GM11168 (cell line): ENCODE results near the gene ZDHHC8.

ENCODE experiments used
- in situ Hi-C: fragments of 300-500 bp; cut with MboI; formaldehyde crosslinking; loops from one replicate; pipeline ENCODE4 v1.12.0; 2022; ENCODE audit warnings: low sequenced_read_pairs; ENCODE audit not compliant: unreplicated experiment

ZDHHC8 gene

DNA sequence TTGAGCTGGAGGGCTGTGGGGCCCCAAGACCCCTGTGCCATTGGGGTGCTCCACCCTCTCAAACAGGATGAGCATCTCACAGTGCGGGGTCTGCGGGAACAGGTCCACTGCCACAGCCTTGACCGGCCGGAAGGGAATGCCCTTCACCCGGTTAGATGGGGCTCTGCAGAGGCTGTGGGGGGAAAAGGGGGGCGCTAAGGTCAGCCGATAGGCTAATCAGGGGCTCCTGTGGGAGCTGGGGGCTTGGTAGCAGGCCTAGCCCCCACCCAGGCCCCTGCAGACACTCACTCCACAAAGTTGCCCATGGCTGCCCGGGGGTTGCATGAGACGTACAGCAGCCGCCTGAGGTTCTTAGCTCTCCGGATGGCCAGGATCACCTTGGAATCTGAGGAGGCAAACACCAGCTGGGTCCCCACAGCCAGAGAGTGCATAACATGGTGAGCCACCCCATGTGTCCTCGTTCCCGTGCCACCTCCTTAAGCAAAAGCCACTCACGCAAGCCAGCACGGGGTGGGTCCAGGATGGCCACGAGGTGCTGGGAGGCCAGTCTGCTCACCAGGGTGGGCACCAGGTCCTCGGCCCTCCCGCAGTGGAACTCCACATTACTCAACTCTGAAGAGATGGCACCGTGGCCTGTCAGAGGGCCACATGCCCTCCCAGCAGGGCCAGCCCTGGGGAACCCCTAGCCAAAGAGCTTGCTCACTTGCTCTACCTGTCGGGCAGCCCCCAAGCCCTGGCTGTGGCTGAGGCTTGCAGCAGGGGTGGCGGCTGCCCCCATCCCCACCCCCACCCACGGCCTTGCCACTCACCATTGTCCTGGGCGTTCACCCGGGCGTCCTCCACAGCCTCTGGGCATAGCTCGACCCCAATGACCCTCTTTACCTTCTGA lies 18.7 kb upstream of the ZDHHC8 start:
- in situ Hi-C loops = no loop called here

DNA sequence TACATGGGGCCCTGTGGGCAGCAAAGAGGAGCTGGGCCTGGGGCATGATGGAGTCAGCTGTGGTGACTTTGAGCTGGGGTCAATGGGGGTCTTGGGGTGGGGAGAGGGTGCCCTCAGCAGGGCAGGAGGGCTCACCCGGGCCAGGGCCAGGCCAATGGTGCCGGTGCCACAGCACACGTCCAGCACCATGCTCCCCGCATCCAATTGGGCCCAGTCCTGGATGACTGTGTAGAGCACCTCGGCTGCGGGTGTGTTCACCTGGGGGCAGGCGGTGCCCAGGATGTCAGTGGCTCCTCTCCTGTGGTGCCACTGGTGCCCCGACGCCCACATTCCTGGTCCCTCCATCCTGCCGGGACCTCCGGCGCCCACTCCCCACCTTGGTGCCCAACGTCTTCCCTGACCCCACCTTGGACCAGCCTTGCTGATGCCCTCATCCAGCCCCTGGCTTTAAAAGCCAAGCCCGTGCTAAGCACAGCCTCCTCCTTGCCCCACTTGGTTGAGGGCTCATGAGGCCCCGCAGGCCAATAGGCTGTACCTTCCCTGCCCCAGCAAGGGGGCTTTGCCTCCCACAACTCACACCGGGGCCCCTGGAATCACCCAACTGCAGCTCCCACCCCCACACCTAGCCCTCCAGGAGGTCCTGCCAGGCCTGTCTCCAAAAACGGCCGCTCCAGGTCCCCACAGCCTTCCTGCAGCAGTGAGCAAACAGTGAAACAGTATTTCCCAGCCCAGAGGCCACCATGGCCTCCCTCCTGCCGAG lies 17.9 kb upstream of the ZDHHC8 start:
- in situ Hi-C loops = no loop called here

DNA sequence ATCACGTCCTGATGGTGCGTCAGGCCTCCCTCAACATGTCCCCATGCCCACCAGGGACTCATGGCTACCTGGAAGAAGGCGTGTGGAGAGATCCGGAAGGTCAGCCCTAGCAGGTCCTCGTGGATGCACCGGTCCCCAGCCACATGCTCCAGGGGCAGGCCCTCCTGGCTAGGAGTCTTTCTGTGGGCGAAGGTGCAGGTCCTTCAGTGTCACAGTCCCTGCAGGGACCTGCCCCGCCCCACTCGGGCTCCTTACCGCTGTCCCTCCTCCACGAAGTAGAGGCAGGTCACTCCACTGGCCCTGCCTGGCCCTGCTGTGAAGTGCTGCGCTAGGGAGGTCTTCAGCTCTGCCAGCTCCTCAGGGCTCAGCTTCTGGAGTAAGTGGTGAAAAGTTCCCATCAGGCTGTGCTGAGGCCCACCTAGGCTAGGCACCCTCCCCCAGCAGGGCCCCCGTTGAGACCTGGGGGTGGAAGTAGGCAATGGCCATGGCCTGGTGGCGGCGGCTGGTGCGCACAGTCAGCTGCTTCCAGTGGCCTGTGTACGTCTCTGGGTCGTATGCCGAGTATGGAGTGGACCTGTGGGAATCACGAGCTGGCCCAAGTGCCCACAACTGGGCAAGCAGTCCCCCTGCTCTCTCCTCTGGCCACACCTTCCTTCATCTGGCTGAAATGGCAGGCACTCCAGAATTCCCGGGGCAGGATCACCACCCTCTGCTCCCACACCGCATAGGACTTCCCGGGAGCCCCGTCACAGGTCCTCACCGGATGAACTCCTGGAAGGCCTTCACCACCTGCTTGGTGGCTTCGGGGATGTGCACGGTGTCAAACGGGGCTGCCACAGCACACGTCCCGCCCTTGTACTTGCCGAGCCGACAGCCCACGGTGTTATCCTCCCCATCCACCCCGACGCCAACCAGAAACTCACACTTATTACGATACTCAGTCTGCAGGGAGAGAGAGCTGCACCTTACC lies 16.8 kb upstream of the ZDHHC8 start:
- in situ Hi-C loops = no loop called here

DNA sequence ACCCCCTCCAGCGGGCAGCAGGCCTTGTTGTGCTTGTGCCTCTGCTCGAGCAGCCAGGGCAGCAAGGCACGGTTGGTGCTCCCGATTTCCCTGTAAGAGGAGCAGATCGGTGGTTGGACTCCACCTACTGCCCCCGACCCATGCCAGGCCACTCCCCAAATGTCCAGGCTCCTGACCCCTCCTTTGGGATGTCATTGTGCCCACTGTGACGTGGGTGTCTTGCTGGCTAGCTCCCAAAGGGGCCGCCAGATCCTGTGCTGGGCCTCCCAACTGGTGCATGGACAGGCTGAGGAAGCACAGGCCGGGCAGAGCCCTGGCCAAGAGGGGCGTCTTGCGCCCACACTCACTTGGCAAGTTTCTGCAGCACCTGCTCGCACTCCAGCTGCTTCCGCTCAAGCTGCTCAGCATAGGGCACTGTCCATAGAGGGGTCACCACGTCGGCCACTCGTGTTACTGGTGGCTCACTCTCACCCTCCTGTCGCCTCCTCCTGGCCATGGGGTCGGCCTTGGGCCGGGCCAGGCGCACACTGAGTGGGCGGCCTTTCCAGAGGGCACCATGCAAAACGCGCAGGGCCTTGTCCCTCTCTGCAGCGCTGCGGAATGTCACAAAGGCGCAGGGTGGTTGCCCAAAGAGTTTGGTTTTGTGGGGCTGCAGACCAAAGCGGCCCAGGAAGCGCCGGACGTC lies 15.8 kb upstream of the ZDHHC8 start, which contains the start of gene RANBP1:
RANBP1 (plus strand) TSS at position 414 of the 685 bp plus-strand sequence; CDS start at position 495, 81 bp downstream.
- in situ Hi-C loops = no loop called here

DNA sequence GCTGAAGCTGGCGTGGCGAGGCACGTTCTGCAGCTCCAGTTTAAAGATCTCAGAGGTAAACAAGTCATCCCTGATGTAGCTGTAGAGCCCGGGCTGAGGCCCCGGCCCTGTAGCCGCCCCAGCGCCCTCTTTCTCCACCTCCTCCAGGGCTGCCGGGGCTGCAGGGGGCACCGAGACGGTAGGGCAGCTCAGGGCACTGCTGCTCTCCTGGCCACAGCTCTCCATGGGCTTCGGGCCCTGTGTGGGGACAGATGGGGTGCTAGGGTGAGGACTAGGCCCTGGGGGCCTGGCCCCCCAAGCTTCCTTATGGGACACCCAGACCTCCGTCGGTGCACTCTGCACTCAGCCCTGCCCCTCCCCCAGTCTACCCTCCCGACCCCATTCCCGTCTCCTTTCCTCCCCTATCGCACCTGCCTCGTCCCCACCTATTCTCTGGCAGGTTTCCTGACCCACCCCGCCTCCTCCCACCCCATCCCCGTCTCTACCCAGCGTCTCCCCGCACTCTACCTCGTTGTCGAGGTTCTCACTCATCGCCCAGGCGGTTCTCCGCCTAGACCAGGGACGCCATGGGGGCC lies 15.1 kb upstream of the ZDHHC8 start:
- in situ Hi-C loops = no loop called here

DNA sequence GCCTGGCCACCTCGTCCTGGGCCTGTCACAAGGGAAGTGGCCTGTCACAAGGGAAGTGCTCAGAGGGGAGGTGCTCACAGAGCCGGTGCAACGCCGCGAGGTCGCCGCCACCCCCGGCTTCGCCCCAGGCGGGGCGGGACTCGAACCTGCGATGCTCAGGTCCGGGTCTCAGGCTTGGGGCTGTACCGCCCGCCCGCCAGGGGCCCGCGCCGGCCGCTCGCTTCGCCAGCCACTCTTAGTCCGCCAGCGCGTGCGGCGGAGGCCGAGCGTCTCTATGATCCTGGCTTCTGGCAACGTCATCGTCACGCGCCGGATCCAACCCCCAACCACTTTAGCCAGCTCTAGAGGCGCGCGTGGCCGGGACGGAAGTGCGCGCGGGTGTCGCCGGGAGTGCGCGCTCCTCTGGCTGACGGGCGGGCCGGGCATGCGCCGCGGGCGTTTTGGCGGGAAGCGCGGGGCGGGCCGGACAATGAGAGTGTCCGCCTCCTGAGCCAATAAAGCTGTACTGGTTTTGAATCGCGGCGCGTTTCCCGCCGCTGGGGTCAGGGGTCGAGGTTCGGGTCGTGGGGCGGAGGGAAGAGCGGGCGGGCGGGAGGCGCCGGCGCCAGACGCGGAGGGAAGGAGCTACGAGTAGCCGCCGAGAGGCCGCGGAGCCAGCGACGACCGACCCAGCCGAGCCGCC lies 14.5 kb upstream of the ZDHHC8 start, which contains the start of gene TRMT2A:
TRMT2A (minus strand) TSS at position 276 of the 682 bp plus-strand sequence. CDS start 320 bp downstream, outside the sequence.
- in situ Hi-C loops = no loop called here

DNA sequence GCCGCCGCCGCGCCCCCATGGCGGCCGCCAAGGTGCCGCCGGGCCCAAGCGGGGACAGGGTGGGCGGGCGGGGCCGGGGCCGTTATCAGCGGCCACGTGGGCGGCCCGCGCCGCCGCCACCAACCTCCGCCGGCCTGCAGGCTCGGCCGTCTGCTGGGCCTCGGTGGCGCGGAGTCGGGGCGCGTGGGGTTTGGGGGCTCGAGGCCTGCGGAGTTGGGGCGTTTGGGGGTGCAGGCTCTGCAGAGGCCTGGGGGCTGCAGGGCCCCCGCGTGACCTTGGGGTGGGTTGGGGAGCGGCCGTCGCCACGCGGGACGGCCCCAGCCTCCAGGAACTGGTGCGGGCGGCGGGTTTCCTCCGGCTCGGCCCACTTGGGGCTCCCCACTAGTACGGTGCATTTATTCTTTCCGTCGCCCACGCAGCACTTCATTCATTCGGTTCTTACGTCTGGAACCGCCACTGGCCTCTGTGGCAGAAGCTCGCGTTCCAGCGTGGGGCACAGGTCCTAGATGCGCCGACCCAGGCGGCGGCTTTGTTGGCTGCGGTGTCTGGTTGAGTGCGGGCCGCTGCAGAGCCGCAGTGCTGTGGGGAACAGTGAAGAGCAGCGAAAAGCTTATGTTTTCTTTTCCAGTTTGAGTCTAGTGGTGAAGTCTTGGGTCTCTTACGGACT lies 13.8 kb upstream of the ZDHHC8 start:
- in situ Hi-C loops = no loop called here

DNA sequence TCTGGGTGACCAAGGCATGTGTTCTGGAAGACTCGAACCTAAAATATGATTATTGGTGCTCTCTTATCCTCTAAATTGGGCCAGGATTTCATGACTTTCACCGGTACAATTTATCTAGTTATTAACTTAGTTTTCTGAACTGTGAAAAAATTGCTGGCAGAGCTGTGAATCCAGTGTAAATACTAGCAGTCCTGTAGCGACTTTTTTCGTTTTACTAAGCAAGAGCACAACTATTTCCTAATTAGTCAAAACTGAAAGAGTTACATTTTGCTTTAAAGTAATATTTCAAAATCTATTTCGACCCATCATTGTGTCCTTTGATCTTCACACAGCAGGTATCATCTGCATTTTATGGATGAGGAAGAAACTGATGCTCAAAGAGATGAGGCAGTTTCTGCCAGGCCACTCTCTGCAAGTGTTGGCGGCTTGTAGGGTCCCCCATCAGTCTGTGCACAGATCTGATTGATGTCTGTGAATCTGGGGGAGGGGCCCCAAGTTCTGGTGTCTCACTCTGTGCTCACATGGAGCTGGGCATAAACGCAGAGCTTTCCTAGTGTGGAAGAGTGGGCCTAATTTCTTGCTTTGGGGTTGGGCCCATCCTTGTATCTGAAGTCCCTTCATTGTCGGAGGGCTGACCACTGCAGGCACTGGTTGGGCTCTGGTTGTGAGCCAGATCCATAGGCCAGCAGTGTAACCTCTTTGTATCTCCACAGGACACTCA lies 13.1 kb upstream of the ZDHHC8 start:
- in situ Hi-C loops = no loop called here

DNA sequence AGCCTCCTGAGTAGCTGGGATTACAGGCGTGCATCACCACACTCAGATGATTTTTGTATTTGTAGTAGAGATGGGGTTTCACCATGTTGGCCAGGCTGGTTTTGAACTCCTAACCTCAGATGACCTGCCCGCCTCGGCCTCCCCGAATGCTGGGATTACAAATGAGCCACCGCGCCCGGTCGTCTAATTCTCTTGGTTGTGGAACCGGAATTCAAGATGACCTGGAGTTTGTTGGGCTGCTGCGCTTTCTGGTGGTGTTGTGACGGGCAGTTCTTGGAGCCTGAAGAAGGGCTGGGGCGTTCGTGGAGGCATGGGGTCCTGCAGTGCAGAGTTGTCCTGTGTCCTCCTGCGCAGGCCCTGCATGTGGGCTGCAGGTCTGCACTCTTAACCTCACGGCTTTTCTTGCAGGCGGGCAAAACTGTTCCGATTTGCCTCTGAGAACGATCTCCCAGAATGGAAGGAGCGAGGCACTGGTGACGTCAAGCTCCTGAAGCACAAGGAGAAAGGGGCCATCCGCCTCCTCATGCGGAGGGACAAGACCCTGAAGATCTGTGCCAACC lies 9.7 kb upstream of the ZDHHC8 start:
- in situ Hi-C loops = no loop called here

DNA sequence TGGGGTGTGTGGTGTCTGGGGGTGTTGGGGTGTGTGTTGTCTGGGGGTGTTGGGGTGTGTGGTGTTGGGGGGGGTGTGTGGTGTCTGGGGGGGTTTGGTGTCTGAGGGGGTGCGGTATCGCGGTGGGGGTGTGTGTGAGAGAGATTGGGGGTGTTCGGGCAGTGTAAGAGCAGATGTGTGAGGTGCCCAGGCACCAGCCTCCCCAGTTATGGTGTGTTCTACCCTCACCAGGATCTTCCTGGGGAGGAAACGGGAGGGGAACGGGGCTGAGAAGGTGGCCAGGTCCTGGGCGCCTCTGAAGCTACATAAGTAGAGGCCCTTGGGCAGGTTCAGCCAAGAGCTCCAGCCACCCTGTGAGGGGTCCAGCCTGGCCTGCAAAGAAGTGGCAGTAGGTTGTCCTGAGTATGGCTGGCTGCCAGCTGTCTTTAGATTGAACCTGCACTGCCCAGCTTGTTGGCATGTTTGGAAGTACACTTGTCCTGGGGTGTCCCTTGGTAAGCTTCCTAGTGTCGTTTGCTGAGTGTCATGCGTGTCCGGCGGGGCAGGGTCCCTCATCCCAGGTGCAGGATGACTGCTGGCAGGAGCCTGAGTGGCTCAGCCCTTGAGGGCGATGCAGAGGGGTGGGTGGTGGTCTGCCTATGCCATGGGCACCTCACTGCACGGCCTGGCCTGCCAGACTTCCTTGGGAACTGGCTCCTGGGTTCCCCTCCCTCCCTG lies 8.1 kb upstream of the ZDHHC8 start:
- in situ Hi-C loops = no loop called here

DNA sequence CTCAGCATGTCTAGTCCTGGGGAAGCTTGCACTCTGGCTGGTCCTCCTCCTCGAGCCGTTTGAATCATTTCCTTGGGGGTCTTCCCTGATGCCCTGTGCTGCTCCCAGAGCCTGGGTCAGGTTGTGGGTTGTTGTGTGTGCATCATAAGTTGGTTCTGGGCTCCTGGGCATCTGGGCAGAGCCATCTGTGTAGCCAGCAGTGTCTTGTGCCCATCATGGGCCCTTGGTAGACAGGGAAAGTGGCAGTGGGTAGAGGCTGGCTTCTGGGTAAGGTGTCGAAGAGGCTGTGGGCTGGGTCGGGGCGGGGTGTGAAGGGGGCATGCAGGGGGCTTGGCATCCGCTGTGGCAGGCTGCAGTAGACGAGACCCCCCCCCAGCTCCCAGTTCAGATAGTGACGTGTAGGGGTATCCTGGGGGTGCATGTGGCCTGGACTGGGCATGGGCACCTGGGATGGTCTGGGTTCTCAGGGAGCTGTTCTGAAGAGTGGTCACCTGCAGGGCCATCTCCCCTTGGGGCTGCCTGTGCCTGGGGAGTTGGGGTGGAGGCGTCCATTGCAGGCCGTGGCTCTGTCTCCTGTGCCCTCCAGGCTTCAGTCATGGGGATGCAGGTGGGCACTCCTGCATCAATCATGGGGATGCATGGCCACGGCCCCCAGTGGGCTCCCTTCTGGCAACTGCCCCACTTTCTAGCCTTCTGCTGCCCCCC lies 7.4 kb upstream of the ZDHHC8 start:
- in situ Hi-C loops = no loop called here

DNA sequence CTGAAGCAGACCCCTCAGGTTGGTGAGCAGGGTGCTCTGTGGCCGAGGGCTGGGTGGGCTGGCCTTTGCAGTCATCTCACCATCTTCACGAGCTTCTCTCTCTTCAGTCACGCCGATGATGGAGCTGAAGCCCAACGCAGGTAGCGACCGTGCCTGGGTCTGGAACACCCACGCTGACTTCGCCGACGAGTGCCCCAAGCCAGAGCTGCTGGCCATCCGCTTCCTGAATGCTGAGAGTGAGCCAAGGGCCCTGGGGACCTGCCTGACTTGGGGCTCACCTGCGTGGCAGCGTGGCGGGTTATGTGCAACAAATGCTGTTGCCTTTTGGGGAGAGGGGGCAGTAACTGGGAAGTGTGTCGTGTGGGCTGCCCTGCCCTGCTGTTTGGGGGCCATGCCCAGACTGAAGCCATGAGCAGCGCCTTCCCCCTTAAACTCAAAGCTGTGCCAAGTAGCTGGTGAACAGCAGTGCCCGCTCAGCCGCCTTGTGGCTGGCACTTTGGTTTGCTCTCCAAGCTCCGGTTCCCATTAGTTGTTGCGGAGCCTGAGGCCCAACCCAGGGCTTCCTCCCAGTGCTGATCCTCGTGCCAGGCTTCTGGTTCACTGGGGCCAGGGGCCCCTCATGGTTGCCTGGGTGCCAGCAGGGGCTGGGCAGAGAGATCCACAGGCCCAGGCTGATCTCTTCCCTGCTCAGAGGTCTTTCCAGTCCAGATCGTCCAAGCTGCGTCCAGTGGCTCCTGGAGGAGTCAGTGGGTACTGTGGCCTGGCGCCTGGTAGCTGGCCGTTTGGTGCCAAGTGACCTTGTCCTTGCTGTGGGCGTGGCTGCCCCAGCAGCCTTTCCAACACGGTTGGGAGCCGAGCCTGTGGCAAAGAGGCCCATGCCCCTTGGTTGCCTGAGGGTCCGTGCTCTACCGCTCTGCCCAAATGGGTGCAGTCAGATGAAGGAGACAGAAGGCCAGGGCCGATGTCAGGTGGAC lies 6.1 kb upstream of the ZDHHC8 start:
- in situ Hi-C loops = no loop called here

DNA sequence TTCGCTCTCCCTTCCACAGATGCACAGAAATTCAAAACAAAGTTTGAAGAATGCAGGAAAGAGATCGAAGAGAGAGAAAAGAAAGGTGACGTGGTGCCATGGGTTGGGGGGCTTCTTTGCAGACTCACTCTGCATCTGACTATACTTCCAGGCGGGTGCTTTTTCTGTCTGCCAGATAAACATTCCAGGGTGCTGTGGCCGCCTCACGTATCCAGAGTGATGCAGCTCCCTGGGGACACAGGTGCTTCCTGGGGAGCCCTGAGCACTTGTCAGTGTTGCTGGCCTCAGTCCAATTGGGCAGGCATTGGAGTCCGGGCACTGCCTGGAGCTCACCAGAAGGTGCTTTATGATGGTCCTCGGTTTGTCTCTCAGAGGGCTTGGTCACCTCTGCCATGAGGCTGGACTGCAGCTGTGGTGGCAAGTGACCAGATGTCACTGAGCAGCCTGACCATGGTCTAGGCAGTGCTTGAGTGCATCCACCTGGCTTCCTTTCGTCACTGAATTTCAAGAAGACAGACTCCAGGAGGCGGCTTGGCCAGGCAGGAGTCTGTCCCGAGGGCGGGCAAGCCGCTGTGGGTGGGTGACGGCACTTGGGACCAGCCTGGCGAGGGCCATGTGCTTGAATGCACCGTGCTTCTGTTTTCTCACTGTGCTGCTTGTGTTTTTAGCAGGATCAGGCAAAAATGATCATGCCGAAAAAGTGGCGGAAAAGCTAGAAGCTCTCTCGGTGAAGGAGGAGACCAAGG lies 5.1 kb upstream of the ZDHHC8 start:
- in situ Hi-C loops = no loop called here

DNA sequence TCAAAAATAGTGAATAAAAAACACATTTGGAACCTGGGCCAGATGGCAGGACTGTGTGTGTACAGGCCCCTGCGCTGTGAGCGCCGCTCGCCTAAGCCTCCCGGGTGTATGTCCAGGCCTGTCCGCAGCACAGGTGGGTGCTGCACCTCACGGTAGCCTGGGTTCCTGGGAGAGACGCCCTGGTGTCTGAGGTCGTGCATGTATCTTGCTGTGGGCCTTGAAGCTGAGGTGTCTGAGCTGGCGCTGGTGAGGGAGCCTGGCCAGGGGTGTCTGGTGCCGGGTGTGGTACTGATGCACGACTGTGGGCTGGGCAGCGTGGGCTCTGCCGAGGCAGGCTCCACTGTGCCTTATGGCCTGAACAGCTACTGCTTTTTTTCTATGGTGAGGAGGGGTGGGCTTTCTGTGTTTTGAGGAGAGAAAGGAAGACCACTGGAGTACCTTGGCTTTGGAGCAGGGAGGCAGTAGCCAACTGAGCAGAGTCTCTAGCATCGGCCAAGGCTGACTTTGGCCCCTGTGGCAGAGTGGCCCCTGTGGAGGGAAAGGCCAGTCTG lies 4.2 kb upstream of the ZDHHC8 start:
- in situ Hi-C loops = no loop called here
